GM12878 (cell line): ENCODE results near the gene PEX11B.

Experiments
- CTCF ChIP-seq, 3 experiments: IDR thresholded peaks in 2 of 3; conservative IDR thresholded peaks in 1 of 3; 2 replicates each; pipeline ENCODE4 v1.5.1; 2011; ENCODE audit warnings: low read depth in 3 of 3, low read length in 3 of 3, mild to moderate bottlenecking in 3 of 3, control low read depth in 2 of 3, moderate library complexity in 2 of 3, inconsistent platforms in 1 of 3, mixed read lengths in 1 of 3; ENCODE audit not compliant: control insufficient read depth in 2 of 3, insufficient read depth in 1 of 3; ENCODE audit errors: extremely low read depth in 1 of 3
- GABPA ChIP-seq: IDR thresholded peaks from 2 replicates; pipeline ENCODE4 v1.6.1; 2014; ENCODE audit warnings: antibody characterized with exemption, low read depth, mild to moderate bottlenecking, inconsistent platforms
- HDGF ChIP-seq: fragments of 450-650 bp; IDR thresholded peaks from 2 replicates; pipeline ENCODE4 v1.6.1; 2016; ENCODE audit warnings: antibody characterized with exemption
- POLR2A ChIP-seq: IDR thresholded peaks from 2 replicates; pipeline ENCODE4 v1.6.1; 2011; ENCODE audit warnings: low read depth, mild to moderate bottlenecking, low read length
- REST ChIP-seq: IDR thresholded peaks from 2 replicates; pipeline ENCODE4 v1.6.1; 2012; ENCODE audit warnings: mild to moderate bottlenecking, low read depth, low read length
- SIN3A ChIP-seq: IDR thresholded peaks from 2 replicates; pipeline ENCODE4 v1.6.1; 2012; ENCODE audit warnings: low read depth, low read length, improper control_type of control experiment
- YY1 ChIP-seq: IDR thresholded peaks from 2 replicates; pipeline ENCODE4 v1.6.1; 2011; ENCODE audit warnings: low read depth, mild to moderate bottlenecking, low read length
- ZNF274 ChIP-seq: IDR thresholded peaks from one replicate; pipeline ENCODE4 v1.8.0; 2011; ENCODE audit not compliant: insufficient read length, insufficient read depth
- ZSCAN29 ChIP-seq: fragments of 450-650 bp; IDR thresholded peaks from 2 replicates; pipeline ENCODE4 v1.6.1; 2017; ENCODE audit warnings: mild to moderate bottlenecking, moderate library complexity
- TF ChIP-seq, protein P1 (sequence below): fragments of 150-350 bp; IDR thresholded peaks from 2 replicates; pipeline ENCODE4 v1.6.1; 2016; ENCODE audit warnings: low read depth, low read length
- TF ChIP-seq, protein P2 (sequence below): fragments of 450-650 bp; formaldehyde crosslinking; IDR thresholded peaks from 2 replicates; pipeline ENCODE4 v1.5.0; 2022; ENCODE audit warnings: mild to moderate bottlenecking, missing genetic modification characterization

- TF ChIP-seq GABPA (no peak), YY1 (0 out of 2 replicates have a peak, but pooled peaks have one; percentile 34), HDGF (no peak), CTCF (IDR thresholded peaks at IDR 0.05 in 2 of 3, conservative IDR thresholded peaks at IDR 0.05 in 1 of 3; ENCODE audit: control insufficient read depth in 2 of 3, extremely low read depth in 1 of 3, insufficient read depth in 1 of 3, low read depth in 3 of 3, low read length in 3 of 3) (peak; percentile 89 to 90 (median 90)), ZNF274 (no peak), POLR2A (no peak), REST (no peak), ZSCAN29 (no peak), SIN3A (no peak)
- TF ChIP-seq, protein P1, sequence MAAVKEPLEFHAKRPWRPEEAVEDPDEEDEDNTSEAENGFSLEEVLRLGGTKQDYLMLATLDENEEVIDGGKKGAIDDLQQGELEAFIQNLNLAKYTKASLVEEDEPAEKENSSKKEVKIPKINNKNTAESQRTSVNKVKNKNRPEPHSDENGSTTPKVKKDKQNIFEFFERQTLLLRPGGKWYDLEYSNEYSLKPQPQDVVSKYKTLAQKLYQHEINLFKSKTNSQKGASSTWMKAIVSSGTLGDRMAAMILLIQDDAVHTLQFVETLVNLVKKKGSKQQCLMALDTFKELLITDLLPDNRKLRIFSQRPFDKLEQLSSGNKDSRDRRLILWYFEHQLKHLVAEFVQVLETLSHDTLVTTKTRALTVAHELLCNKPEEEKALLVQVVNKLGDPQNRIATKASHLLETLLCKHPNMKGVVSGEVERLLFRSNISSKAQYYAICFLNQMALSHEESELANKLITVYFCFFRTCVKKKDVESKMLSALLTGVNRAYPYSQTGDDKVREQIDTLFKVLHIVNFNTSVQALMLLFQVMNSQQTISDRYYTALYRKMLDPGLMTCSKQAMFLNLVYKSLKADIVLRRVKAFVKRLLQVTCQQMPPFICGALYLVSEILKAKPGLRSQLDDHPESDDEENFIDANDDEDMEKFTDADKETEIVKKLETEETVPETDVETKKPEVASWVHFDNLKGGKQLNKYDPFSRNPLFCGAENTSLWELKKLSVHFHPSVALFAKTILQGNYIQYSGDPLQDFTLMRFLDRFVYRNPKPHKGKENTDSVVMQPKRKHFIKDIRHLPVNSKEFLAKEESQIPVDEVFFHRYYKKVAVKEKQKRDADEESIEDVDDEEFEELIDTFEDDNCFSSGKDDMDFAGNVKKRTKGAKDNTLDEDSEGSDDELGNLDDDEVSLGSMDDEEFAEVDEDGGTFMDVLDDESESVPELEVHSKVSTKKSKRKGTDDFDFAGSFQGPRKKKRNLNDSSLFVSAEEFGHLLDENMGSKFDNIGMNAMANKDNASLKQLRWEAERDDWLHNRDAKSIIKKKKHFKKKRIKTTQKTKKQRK, result no peak
- TF ChIP-seq, protein P2, sequence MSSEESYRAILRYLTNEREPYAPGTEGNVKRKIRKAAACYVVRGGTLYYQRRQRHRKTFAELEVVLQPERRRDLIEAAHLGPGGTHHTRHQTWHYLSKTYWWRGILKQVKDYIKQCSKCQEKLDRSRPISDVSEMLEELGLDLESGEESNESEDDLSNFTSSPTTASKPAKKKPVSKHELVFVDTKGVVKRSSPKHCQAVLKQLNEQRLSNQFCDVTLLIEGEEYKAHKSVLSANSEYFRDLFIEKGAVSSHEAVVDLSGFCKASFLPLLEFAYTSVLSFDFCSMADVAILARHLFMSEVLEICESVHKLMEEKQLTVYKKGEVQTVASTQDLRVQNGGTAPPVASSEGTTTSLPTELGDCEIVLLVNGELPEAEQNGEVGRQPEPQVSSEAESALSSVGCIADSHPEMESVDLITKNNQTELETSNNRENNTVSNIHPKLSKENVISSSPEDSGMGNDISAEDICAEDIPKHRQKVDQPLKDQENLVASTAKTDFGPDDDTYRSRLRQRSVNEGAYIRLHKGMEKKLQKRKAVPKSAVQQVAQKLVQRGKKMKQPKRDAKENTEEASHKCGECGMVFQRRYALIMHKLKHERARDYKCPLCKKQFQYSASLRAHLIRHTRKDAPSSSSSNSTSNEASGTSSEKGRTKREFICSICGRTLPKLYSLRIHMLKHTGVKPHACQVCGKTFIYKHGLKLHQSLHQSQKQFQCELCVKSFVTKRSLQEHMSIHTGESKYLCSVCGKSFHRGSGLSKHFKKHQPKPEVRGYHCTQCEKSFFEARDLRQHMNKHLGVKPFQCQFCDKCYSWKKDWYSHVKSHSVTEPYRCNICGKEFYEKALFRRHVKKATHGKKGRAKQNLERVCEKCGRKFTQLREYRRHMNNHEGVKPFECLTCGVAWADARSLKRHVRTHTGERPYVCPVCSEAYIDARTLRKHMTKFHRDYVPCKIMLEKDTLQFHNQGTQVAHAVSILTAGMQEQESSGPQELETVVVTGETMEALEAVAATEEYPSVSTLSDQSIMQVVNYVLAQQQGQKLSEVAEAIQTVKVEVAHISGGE (CRISPR knock-in tag), result no peak
Measured at GRCh38 chr1:145891587-145892485, 26.7 kb downstream of the PEX11B start.
